Retinal pigment epithelial cell (primary cell): Measurements from ENCODE around the gene ARHGEF3.
A peak's percentile ranks its signal among the peaks of the same experiment; 100 is the strongest.

Source experiments
- DNase-seq: peaks from one replicate; pipeline ENCODE4 v3.0.0-alpha.2; 2010; ENCODE audit warnings: low read depth
- H3K4me3 ChIP-seq: 2 replicates; pipeline ENCODE4 v1.5.1; 2011; ENCODE audit warnings: mild to moderate bottlenecking, low read length, control low read depth, moderate library complexity
- CTCF ChIP-seq: conservative IDR thresholded peaks from 2 replicates; pipeline ENCODE4 v1.5.1; 2011; ENCODE audit warnings: low read depth, low read length, control low read depth, inconsistent platforms

The ARHGEF3 gene

GRCh38 chr3:56800832-56801661, 702 bp downstream of the ARHGEF3 start:
- DNase-seq, result no peak
- peak; percentile 6 for TF ChIP-seq CTCF
- H3K4me3 ChIP-seq, result peak overlapping the region; percentile 97

GRCh38 chr3:56800130-56800831, 1.5 kb downstream of the ARHGEF3 start:
- DNase-seq, result no peak
- peak overlapping the region; percentile 97 for H3K4me3 ChIP-seq
- peak; percentile 3 for TF ChIP-seq CTCF

- peak; percentile 43 for TF ChIP-seq CTCF
- no peak for DNase-seq
- H3K4me3 ChIP-seq, result peak overlapping the region; percentile 97
Observed at GRCh38 chr3:56799251-56799882, 2.4 kb downstream of the ARHGEF3 start.

GRCh38 chr3:56796996-56797395, 4.8 kb downstream of the ARHGEF3 start:
- TF ChIP-seq CTCF, result no peak
- DNase-seq, result no peak
- H3K4me3 ChIP-seq, result peak overlapping the region; percentile 97

GRCh38 chr3:56796202-56796601, 5.5 kb downstream of the ARHGEF3 start:
- peak overlapping the region; percentile 97 for H3K4me3 ChIP-seq
- peak; percentile 24 for DNase-seq
- no peak for TF ChIP-seq CTCF

GRCh38 chr3:56795829-56796185, 5.9 kb downstream of the ARHGEF3 start:
- TF ChIP-seq CTCF, result no peak
- DNase-seq, result no peak
- H3K4me3 ChIP-seq, result peak overlapping the region; percentile 97
